Stimulated activated CD4-positive, alpha-beta T cell treated with anti-CD3 and anti-CD28 coated beads, Interleukin-15, amount 100 ng/mL, for 24 hours (primary cell): ENCODE data around the gene EXOSC3.
"Not testable (repeated sequence)": the region's sequence is repeated elsewhere in the genome, so short reads cannot be mapped to it uniquely, and the experiment has no call there.

ENCODE experiments used
- DNase-seq: peaks from one replicate; pipeline ENCODE4 v3.0.0-alpha.2; 2020

The EXOSC3 gene

DNA sequence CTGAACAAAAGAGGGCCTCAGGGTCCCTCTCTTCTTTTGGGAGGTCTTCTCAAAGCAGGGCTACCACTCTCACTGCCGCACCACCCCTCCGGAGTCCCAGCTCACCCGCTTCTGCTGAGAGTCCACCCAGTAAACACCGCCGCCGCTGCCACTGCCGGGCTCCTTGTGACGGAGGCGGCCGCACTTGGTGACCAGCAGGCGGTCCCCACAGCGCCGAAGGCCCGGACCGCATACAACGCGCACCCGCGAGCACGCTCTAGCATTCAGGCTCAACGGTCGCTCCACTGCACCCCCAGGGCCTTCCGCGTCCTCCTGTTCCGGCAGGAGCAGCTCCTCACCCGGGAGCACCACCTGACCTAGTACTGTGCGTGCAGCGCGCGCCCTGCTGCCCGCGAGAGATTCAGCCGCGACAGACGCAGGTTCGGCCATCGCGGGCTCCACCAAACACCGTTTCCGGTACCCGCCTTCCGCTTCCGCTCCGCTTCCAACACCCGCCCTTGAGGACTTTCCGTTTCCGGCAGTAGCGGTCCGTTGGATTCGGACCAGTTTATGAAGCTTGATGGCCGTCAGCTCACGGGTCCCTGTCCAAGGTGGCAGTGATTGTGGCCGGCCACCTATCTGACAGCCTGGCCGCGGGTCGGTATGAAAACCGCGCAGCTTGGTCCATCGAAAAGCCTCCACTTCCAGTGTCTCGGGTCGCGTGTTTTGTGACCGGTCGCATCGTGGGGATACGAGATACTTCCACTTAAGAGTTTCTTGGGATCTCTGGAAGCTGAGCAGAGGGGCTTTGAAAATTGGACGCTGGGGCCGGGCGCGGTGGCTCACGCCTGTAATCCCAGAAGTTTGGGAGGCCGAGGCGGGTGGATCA lies at the start of gene EXOSC3:
Gene EXOSC3, minus strand, starts transcription at position 449 of the 868 bp plus-strand sequence. Its CDS starts 20 bp downstream, at position 429.
- peak; percentile 93 for DNase-seq

DNA sequence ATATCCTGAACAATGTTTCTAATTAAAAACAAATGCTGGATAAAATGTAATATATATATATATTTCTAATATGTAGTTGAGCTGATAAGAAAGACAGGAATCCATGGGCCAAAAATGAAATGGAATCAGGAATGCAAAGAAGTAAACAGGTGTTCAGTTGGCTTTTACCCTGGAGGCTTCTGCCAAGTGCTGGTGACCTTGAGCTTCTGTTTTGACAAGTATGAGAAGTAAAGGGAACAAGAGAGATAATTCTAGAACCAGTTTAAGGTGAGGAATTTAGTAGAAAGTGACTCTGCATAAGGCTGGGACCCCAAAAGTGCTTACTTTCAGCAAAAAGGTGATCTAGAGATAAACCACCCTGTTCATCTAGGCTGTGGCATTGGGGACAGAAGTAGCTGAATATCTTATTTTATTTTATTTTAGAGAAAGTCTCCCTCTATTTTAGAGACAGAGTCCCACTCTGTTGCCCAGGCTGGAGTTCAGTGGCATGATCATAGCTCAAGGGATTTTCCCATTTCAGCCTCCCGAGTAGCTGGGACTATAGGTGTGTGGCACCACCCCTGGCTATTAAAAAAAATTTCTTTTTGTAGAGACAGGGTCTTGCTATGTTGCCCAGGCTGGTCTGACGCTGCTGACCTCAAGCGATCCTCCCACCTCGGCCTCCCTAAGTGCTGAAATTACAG lies 42.8 kb upstream of the EXOSC3 start:
- no peak for DNase-seq

DNA sequence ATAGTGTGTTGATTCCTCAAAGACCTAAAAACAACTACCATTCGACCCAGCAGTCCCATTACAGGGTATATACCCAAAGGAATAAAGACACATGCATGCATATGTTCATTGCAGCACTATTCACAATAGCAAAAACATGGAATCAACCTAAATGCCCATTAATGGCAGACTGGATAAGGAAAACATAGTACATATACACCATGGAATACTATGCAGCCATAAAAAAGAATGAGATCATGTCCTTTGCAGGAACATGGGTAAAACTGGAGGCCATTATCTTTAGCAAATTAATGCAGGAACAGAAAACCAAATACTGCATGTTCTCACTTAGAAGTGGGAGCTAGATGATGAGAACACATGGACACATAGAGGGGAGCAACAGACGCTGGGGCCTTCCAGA lies 40.3 kb upstream of the EXOSC3 start:
- DNase-seq, result not testable (repeated sequence)

DNA sequence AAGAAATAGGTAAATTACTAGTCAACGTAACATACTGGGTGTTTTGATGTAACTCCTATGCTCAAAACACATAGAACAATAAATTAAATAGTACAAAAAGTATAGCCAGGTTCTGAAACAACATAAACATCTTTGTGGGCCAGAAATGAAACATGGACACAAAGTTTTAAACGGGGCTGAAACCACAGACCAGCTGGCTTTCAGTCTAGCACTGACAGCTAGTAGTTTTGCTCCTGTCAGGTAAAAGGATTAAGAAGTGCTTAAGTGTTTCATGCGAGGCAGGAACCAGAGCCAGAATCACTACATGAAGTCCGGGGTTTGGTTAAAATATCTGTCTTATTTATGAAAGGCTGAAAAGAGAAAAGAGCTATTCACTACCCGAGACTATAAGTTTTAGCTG lies 35.3 kb upstream of the EXOSC3 start:
- no peak for DNase-seq

DNA sequence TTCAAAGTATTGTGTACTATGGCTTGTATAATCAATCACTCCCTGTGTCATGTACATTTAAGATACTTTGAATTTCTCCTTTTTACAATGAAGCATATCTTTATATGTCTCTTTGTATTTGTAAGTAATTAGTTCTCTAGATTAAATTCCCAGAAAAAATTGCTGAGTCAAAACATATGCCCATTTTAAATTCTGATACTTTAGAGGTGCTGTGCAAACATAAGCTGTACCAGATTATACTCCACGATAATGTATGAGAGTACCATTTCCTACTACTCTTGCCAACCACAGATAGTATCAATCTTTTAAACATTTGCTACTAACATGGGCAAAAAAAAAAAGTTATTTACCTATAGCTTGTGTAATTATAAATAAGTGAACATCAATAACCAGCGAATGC lies 34.0 kb upstream of the EXOSC3 start:
- DNase-seq, result no peak

DNA sequence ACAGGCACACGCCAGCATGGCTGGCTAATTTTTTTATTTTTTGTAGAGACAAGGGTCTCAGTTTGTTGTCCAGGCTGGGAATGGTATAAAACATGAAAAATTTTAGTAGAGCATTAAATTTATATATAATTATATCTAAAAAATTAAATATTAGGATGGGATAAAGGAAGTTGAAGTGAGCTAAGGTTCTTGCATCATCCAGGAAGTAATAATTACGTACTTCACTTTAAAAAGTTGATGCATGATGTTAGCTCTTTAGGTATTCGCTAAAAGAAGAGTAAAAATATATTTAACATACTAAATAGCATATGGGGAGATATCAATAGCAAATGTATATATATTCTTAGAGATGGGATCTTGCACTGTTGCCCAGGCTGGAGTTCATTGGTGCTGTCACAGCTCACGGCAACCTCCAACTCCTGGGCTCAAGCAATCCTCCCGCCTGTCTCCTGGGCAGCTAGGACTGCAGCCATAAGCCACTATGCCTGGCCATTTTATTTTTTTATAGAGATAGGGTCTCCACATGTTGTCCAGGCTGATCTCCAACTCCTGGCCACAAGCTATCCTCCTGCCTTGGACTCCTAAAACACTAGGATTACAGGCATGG lies 28.0 kb upstream of the EXOSC3 start:
- DNase-seq, result no peak

DNA sequence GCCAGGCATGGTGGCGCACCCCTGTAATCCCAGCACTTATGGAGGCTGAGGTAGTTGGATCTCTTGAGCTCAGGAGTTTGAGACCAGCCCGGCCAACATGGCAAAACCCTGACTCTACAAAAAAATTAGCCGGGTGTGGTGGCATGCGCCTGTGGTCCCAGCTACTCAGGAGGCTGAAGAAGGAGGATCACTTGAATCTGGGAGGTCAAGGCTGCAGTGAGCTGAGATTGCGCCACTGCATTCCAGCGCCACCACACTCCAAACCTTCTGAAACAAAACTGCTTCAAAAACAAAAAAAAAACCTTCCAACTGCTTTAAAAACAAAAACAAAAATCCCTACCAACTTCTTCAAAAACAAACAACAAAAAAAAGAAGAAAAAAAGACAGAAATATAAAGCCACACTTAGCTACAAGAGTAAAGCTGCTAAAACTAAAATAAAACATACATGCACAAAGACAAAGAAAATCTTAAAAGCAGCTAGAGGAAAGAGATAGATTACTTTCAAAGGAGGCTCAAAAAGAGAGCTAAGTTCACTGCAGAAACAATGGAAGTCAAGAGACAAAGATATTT lies 27.1 kb upstream of the EXOSC3 start:
- no peak for DNase-seq

DNA sequence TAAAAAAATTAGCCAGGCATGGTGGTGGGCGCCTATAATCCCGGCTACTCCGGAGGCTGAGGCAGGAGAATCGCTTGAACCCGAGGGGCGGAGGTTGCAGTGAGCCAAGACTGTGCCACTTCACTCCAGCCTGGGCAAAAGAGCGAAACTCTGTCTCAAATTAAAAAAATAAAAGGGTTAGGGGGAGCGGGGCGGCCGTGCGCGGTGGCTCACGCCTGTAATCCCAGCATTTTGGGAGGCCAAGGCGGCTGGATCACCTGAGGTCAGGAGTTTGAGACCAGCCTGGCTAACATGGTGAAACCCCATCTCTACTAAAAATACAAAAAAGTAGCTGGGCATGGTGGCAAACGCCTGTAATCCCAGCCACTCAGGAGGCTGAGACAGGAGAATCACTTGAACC lies 24.8 kb upstream of the EXOSC3 start:
- not testable (repeated sequence) for DNase-seq

DNA sequence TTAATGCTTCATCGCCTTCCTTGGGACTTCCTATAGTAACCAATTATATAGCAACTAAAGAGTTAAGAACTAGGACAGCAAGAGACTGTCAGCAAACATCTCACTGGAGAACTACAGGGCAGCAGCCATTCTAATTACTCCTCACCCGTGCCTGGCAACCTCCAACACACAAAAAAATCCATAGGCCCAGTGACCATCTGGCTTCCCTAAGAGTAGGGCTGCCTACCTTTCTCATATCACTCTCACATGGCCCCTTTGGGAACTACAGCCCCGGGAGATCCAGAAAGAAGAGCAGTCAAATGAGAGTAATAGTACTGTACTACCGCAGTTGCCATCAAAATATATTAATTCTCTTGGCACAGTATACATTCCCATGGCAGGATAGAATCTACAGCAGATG lies 21.4 kb upstream of the EXOSC3 start:
- DNase-seq, result no peak

DNA sequence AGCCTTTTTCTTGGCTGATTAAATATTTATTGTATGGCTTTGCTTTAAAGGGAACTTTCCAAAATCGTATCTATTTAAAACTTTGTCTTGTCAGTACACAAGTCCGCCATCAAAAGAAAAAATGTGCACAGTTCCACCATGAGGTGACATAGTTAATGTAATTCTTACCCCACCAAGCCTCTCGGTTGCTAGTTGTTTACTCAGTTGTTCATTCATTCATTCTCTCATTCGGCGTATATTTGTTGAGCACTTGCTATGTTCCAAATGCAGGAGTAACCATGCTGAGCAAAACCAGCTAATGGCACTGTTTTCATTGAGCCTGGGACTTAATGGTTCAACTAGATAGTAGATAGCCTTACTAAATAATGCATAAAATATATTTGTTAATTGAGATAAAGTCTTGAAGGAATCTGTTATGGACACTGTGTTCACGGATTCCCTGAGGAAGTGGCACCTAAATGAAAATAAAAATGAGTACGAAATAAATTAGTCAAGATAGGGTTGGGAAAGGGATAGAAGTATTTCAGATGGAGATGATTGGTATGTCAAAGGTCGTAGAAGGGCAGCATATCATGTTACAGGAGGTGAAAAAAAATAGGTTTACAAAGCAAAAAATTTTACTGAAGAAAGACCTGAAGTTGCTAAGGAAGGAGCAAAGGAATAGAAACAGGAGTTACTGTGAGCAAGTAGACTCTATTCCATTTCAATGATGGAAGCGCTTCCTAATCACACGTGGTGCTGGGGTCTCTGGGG lies 17.3 kb upstream of the EXOSC3 start:
- DNase-seq, result no peak

DNA sequence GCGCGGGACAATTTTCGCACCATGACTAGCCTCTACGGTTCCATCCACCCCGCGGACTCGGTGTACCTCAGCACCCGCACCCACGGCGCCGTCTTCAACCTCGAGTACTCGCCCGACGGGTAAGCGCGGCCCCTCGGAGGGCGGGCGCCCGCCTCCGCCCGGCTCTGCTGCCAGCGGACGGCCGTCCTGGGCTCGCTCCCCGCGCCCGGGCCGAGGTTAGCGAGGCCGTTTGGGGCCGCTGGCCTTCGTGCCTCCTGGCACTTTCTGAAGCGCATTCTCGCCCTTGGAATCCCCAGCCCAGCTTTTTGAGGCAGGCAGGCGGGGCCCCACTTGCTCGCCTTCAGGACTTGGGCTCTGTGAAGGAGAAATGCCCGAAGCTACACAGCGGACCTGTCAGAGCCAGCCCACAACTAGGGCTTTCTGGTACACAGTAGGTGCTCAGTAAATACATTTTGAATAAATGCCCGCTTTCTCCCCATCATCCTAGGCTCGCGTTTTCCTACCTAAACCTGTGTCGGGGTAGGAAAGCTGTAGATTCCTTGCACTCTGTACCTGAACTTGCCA lies 16.5 kb upstream of the EXOSC3 start:
- peak; percentile 57 for DNase-seq

DNA sequence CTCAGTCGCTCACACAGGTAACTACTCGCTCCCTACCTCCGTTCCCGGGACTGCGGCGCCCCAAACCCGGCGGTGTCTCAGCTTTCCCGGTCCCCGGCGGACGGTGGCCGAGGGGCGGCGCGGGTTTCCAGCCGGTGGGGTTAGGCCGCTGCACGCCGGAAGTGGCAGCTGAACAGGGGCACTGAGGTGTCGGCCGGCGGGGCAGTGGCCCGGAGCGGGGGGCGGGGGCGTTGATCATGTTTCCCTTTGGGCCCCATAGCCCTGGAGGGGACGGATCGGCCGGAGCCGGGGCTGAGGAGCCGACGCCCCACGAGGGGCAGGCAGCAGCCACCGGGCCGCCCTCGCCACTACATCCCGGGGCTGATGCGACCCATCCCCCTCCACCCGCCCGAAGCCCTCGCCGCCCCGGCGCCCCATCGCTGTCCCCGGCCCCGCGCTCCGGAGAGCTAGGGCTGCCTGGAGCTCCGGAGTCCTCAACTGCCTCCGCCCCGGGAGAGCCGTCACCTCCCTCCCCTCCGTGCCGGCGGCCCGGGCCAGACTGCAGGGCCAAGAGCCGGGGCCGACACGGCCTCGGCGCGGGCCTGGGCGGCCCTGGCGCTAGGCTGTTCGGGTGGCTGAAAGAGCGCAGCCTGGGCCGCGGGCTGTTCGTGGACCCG lies 15.9 kb upstream of the EXOSC3 start, which contains the start of gene DCAF10:
Gene DCAF10, plus strand, starts transcription at position 167 of the 656 bp plus-strand sequence. Its CDS starts 70 bp downstream, at position 237.
- peak; percentile 92 for DNase-seq

DNA sequence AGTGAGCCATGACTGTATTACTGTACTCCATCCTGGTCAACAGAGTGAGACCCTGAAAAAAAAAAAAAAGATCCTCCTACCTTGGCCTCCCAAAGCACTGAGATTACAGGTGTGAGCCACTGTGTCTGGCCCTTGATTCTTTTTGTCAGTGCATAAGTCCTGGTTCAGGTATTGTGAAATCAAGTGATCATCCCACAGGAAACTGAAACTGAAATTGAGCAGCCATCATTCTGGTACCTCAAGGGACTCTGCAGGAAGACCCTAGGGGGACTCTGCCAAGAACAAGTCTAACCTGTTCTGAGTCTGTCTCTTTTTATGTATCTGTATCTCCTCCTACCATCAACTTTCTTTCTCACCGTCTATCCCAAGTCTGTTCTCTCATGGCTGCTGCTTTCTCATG lies 13.8 kb upstream of the EXOSC3 start:
- no peak for DNase-seq

DNA sequence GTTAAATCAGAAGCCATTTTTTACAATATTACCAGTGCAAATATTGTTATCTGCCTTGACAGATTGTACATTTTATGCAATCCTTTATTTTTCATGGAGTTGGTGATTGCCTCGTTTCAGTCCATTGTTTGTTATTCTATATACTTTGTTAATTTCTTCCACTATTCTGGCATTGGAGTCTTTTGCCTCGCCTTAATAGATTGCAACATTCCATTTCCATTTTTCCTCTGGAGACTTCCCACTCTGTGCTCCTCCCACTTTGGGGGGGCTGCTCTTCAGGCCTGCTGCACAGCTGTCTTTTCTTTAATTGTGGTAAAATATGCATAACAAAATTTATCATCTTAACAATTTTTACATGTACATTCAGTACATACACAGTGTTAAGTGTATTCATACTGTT lies 11.4 kb upstream of the EXOSC3 start:
- no peak for DNase-seq

DNA sequence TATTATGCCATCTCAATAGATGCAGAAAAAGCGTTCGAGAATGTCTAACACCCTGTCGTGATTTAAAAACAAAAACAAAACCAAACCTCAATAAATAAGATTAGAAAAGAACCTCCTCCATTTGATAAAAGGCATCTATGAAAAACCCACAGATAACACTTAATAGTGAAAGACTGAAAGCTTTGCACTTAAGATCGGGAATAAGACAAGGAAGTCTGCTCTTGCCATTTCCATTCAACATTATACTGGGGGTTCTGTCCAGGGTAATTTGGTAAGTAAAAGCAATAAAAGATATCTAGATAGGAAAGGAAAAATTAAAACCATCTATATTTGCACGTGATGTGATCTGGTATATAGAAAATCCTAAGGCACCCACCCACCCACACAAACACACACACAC lies 7.3 kb upstream of the EXOSC3 start:
- DNase-seq, result no peak

DNA sequence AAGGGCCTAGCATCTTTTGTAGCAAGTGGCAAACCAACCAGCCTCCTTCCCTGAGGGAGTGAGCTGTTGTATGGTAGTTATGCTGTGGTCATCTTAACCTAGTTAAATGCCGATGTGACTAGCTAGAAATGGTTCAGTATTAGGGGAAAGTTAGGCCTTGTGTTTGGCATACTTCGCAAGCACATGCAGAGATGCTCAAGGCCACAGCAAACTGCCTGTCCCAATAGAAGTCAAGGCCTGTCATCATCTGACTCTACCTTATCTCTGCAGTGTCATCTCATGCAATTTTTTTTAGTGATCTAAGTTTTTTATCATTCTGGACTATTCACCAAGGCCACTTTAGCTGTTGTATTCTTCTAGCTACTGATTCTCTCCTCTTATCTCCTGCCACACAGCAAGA lies 5.2 kb upstream of the EXOSC3 start:
- no peak for DNase-seq

DNA sequence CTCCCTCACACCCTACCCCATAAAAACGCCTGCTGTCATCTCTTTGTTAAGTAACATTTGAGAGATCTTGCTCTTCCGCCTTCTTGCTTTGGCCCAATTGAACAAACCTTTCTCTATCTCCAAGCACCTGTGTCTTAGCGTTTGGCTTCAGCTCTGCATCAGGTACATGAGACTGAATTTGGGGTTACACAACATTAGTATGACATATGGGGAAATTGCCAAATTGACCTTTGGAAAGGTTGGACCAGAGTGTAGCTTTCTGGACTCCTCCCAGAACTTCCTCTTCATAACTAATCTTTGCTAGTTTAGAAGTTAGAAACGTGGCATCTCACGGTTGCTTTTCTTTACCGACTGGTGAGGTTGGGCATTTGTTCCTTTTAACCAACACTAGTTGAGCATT lies 3.5 kb upstream of the EXOSC3 start:
- no peak for DNase-seq

DNA sequence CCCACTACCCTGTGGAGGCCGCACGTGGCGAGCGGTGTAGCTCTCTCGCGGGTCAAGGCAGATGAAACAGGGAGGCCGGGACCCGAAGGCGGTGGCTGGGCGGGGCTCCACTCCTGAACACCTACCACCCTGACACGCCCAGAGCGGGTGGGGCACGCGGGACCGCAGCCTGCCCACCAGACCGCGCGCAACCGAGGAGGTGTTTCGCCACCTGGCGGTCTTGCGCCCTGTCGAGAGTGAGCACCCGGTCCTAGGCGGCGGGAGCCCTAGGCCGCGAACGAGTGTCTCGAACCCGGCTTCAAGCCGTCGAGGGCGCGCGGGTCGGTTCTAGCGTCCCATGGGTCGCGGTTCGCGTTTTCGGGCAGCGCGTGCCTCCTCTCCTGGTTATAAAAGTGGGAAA lies 2.2 kb upstream of the EXOSC3 start:
- peak; percentile 16 for DNase-seq

DNA sequence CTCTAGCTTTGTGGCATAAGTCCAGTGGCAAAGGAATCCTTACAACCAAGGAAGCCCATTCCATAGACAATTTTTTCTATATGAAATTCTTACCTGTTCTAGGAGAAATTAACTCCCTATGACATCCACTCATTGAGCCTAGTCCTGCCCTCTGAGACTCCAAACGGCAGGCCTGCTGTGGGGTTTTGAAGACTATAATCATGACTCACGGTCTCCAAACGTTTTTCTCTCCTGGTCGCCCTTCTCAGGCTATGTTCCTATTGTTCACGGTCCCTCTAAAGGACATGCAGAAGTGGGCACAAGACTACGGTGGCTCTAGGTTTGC lies 611 bp downstream of the EXOSC3 start:
- no peak for DNase-seq

DNA sequence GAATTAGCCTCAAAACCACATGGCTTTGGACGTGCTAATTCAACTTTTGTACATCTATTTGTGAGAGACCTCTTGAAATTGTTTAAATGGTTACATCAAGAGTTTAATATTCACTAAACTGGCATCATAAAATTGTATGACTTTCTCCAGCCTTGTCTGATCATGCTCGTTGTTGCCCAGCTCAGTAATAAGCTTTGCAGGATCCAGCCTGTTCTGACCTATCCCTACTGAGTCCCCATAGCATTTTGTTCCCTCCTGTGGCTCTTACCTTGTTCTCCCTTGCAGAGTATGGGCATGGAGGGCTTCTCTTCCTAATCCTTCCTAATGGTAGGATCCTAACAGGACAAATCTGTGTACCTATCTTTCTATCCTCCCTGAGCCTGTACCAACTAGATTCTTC lies 6.3 kb downstream of the EXOSC3 start:
- DNase-seq, result no peak

DNA sequence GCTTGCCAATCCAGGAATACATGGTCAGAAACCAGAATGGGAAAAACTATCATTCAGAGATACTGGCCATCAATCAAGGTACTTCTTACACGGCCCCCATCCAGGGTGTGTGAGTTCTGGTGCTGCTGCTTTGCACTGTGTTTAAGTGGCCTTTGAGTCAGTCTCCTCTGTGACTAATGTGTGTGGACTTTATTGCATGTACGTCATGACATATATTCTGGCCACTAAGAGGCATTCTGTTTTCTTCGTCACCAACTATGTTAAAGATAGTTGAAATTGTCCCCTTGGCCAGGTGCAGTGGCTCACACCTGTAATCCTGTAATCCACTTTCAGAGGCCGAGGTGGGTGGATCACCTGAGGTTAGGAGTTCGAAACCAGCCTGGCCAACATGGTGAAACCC lies 8.5 kb downstream of the EXOSC3 start:
- no peak for DNase-seq
